ENCODE results near the gene FBXO47. TPM values are rescaled to one million over a fixed set of nuclear protein-coding genes. Genes with fewer than 3 reads are reported as not detected.

The FBXO47 gene
- total and polyA plus RNA-seq, 9 of the 15 experiments (the other 6 are each of a cell fraction or from before 2014, with no cell fraction given): not detected

DNA sequence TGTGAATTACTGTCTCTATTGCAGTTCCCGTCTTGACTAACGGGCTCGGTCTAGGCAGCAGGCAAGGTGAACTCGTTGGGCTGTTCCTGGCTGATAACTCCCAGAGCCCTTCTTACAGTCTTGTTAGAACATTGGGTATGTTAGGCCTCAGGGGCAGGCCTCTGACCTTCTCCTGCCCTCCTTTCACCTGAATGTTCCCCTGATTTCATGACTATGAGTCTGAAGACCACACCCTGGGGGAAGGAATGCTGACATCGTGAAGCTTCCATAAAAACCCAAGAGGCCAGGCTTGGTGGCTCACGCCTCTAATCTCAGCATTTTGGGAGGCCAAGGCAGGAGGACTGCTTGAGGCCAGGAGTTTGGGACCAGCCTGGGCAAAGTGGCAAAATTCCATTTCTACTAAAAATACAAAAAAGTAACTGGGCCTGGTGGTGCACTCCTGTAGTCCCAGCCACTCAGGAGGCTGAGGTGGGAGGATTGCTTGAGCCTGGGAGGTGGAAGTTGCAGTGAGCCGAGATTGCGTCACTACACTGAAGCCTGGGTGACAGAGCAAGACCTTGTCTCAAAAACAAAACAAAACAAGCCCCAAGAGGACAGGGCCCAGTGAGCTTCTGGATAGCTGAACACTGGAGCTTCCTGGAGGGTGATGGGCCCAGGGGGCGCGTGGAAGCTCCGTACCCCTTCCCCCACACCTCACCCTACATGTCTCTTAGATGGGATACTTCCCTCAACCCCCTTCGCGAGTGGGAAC is 47.8 kb upstream of the FBXO47 start (continued):
- TF ChIP-seq, protein P1, sequence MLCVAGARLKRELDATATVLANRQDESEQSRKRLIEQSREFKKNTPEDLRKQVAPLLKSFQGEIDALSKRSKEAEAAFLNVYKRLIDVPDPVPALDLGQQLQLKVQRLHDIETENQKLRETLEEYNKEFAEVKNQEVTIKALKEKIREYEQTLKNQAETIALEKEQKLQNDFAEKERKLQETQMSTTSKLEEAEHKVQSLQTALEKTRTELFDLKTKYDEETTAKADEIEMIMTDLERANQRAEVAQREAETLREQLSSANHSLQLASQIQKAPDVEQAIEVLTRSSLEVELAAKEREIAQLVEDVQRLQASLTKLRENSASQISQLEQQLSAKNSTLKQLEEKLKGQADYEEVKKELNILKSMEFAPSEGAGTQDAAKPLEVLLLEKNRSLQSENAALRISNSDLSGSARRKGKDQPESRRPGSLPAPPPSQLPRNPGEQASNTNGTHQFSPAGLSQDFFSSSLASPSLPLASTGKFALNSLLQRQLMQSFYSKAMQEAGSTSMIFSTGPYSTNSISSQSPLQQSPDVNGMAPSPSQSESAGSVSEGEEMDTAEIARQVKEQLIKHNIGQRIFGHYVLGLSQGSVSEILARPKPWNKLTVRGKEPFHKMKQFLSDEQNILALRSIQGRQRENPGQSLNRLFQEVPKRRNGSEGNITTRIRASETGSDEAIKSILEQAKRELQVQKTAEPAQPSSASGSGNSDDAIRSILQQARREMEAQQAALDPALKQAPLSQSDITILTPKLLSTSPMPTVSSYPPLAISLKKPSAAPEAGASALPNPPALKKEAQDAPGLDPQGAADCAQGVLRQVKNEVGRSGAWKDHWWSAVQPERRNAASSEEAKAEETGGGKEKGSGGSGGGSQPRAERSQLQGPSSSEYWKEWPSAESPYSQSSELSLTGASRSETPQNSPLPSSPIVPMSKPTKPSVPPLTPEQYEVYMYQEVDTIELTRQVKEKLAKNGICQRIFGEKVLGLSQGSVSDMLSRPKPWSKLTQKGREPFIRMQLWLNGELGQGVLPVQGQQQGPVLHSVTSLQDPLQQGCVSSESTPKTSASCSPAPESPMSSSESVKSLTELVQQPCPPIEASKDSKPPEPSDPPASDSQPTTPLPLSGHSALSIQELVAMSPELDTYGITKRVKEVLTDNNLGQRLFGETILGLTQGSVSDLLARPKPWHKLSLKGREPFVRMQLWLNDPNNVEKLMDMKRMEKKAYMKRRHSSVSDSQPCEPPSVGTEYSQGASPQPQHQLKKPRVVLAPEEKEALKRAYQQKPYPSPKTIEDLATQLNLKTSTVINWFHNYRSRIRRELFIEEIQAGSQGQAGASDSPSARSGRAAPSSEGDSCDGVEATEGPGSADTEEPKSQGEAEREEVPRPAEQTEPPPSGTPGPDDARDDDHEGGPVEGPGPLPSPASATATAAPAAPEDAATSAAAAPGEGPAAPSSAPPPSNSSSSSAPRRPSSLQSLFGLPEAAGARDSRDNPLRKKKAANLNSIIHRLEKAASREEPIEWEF (CRISPR knock-in tag; IDR thresholded peaks at IDR 0.05): no peak
- TF ChIP-seq ILK (tag; IDR thresholded peaks at IDR 0.05; ENCODE audit: borderline replicate concordance, low read depth) (no peak), ATF7 (IDR thresholded peaks at IDR 0.05) (peak; percentile 86), COPS2 (conservative IDR thresholded peaks at IDR 0.05) (no peak), PML (IDR thresholded peaks at IDR 0.05; ENCODE audit: low read length) (0 out of 2 replicates have a peak, but pooled peaks have one; percentile 27), ETS2 (tag; IDR thresholded peaks at IDR 0.05; ENCODE audit: borderline replicate concordance, poor library complexity, severe bottlenecking) (no peak), CXXC5 (CRISPR knock-in tag; IDR thresholded peaks at IDR 0.05) (peak; percentile 51), DDX20 (tag; IDR thresholded peaks at IDR 0.05; ENCODE audit: low read depth) (0 out of 2 replicates have a peak, but pooled peaks have one; percentile 64), NCOA1 (IDR thresholded peaks at IDR 0.05; ENCODE audit: low read depth) (0 out of 2 replicates have a peak, but pooled peaks have one; percentile 21), NR4A1 (CRISPR knock-in tag; IDR thresholded peaks at IDR 0.05) (no peak), NR4A1 (tag; IDR thresholded peaks at IDR 0.05) (0 out of 2 replicates have a peak, but pooled peaks have one; percentile 59), ZNF436 (CRISPR knock-in tag; IDR thresholded peaks at IDR 0.05) (no peak), SMAD2 (IDR thresholded peaks at IDR 0.05; ENCODE audit: low read depth, low read length) (no peak), SUPT5H (IDR thresholded peaks at IDR 0.05) (no peak), ZNF764 (CRISPR knock-in tag; IDR thresholded peaks at IDR 0.05; ENCODE audit: low read depth) (no peak), ZNF780A (CRISPR knock-in tag; IDR thresholded peaks at IDR 0.05) (no peak), HDGF (IDR thresholded peaks at IDR 0.05) (no peak), ZNF24 (IDR thresholded peaks at IDR 0.05) (no peak), NRF1 (conservative IDR thresholded peaks at IDR 0.05 in 1 of 2, IDR thresholded peaks at IDR 0.05 in 1 of 2) (peak in 1 of 2 experiments; percentile 26; a peak in 1 of 4 replicates), GTF2B (IDR thresholded peaks at IDR 0.05; ENCODE audit: extremely low read depth, insufficient read length) (no peak), EHMT2 (IDR thresholded peaks at IDR 0.05) (no peak), TRIM24 (IDR thresholded peaks at IDR 0.05) (peak in 1 of 2 experiments; percentile 27; a peak in 2 of 4 replicates), TFAM (CRISPR knock-in tag; conservative IDR thresholded peaks at IDR 0.05) (no peak), L3MBTL2 (IDR thresholded peaks at IDR 0.05) (0 out of 2 replicates have a peak, but pooled peaks have one; percentile 46), ZNF445 (CRISPR knock-in tag; IDR thresholded peaks at IDR 0.05; ENCODE audit: low read depth) (no peak), SAP30 (IDR thresholded peaks at IDR 0.05; ENCODE audit: borderline replicate concordance, insufficient read depth, low read depth, low read length, poor library complexity, severe bottlenecking) (no peak)

All from K562 (cell line).